Retinal pigment epithelial cell (primary cell): Measurements from ENCODE around the gene HTR1E.

ENCODE experiments used
- DNase-seq: peaks from one replicate; pipeline ENCODE4 v3.0.0-alpha.2; 2010; ENCODE audit warnings: low read depth
- H3K4me3 ChIP-seq: 2 replicates; pipeline ENCODE4 v1.5.1; 2011; ENCODE audit warnings: mild to moderate bottlenecking, low read length, control low read depth, moderate library complexity
- TF ChIP-seq, protein P1 (sequence below): conservative IDR thresholded peaks from 2 replicates; pipeline ENCODE4 v1.5.1; 2011; ENCODE audit warnings: low read depth, low read length, control low read depth, inconsistent platforms

HTR1E gene

DNA sequence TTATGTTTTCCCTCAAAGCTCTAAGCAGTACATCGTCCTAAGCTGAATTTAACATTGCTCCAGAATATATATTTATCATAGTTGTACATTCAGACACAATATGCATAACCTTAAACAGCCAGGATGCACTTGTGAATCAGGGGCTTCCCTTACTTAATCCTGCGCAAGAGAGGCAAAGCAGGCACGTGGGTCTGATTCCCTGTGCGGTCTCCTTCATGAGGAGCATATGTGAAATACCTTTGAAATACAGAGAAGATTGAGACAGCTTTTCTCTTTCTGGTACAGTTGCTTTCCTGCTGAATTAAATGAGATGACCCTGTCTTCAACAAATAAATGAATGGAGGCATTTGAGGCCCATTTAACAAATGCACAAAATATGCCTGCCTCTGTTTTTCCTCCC, 1.5 kb downstream of the HTR1E start:
- no peak for DNase-seq
- TF ChIP-seq, protein P1, sequence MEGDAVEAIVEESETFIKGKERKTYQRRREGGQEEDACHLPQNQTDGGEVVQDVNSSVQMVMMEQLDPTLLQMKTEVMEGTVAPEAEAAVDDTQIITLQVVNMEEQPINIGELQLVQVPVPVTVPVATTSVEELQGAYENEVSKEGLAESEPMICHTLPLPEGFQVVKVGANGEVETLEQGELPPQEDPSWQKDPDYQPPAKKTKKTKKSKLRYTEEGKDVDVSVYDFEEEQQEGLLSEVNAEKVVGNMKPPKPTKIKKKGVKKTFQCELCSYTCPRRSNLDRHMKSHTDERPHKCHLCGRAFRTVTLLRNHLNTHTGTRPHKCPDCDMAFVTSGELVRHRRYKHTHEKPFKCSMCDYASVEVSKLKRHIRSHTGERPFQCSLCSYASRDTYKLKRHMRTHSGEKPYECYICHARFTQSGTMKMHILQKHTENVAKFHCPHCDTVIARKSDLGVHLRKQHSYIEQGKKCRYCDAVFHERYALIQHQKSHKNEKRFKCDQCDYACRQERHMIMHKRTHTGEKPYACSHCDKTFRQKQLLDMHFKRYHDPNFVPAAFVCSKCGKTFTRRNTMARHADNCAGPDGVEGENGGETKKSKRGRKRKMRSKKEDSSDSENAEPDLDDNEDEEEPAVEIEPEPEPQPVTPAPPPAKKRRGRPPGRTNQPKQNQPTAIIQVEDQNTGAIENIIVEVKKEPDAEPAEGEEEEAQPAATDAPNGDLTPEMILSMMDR, result no peak
- H3K4me3 ChIP-seq, result no peak overlapping the region

DNA sequence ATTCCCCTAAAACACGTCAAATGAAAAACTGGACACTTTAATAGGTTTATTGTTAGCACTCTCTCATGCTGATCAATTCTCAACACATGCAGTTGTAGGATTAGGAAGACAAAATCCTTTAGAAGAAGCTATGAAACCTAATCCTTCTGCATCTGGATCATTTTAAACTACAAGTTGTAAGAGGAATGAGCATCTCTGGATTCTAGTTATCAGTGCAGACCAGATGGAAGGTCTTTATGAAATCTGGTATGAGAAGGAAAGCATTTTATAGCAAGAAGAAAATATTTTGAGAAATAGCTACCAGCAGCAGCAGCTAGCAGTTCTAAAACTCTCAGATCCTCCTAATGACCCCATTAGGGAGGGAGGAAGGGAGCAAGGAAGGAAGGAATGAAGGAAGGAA, 4.1 kb downstream of the HTR1E start:
- no peak for DNase-seq
- no peak overlapping the region for H3K4me3 ChIP-seq
- TF ChIP-seq, protein P1, result no peak

DNA sequence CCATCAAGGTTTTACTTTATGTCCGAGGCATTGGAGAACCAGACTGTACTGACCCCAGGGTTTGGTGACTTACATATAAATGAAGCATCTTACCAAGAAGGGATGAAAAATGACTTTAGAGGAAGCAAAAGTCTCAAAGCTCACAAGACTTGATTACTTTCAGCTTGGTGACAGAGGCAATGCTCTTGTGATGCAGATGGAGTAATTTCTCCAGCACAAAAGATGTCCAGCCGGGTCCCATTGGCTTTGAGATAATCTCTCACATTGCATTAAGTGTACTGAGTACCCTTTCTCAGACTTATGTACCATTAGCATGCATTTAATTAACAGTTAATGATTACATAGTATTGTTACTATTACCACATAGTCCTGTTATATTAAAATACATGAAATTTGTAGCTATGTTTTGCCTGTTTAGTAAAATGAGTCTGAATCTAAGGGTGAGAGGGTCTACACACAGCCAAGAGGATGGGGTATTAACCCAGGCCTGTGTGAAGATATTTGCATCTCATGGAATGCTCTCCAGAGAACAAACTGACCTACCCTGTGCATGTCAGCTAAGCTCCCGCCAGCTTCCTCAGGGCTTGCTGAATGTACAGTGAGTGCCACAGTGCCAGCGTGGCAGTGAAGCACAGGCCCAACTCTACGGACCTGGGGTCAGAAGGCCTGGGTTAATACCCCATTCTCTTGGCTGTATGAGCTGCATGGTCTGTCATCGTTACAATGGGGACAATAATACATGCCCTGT, 5.6 kb downstream of the HTR1E start:
- no peak overlapping the region for H3K4me3 ChIP-seq
- TF ChIP-seq, protein P1, result no peak
- no peak for DNase-seq

DNA sequence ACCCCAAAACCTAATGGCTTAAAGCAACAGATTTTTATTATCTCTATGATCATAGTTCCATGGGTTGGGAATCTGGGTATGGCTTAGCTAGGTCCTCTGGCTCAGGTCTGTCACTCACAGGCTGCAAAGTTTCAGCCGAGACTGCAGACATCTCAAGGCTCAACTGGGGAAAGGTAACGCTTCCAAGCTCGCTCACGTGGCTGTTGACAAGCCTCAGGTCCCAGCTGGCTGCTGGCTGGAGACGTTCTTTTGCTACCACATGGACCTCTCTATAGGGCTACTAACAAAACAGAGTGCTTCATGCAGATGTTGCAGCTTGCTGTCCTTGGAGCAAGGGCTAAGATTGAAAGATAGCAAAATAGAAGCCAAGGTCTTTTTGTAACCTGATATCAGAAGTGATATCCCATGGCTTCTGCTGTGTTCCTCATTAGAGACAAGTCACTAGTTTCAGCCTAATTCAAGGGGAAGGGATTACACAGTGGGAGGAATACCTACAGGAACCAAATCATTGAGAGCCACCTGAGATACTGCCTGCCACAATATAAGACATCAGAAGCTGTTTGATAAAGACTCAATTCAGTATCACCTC, 6.6 kb downstream of the HTR1E start:
- H3K4me3 ChIP-seq, result no peak overlapping the region
- TF ChIP-seq, protein P1, result no peak
- no peak for DNase-seq

DNA sequence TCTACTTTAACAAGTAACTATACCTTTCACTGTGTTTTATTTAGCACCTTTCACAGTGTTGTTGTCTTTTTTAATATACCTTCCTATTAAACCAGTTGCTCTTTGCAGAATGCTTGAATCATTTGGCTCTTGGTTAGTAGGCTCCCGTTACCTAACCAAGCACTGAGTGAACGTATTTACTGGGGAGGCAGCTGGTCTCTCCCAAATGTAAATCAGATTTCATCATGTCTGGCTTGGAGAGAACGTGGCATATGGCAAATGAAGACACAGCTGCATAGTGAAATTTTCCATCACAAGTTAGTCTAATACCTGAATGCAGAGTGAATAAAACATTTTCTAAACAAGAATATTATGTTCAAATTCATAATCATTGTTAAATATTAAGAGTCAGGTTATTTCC, 12.4 kb downstream of the HTR1E start:
- no peak for DNase-seq
- TF ChIP-seq, protein P1, result no peak
- H3K4me3 ChIP-seq, result no peak overlapping the region

DNA sequence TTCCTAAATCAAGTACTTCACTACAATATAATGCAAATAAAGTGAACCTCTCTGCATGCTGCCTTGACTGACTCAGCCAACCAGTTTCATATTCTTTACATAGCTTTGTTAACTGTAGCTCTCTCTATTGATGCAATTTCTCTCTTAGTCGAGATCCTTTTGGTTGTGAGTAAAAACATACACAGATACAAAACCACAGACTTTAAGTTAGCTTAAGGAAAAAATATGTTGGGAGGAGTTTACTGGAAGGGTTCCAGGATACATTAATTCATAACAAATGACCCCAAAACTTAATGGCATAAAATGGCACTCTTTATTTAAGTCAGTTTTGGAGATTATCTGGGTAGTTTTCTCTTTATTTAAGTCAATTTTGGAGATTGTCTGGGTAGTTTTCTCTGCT, 15.7 kb downstream of the HTR1E start:
- DNase-seq, result no peak
- TF ChIP-seq, protein P1, result no peak
- H3K4me3 ChIP-seq, result no peak overlapping the region

DNA sequence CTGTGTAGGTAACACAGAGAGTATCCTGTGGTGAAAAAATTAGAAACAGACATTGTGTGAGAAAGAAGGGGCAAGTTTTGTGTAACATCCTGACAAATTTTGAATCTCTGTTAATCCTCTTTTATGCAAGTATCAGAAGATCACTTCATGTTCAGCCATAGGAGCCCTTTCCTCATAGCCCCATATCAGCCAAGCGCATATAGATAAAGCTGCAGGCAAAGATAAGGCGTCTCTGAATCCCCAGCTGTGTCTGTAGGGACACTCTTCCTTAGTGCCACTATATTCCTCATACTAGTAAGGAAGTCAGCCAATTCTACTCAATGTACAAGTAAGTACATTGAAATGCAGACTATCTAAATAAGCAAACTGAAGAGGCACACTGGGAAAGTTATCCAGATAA, 22.3 kb downstream of the HTR1E start:
- TF ChIP-seq, protein P1, result no peak
- no peak for DNase-seq
- no peak overlapping the region for H3K4me3 ChIP-seq
